B cell (primary cell): ENCODE results near the gene TAPBPL. TPM values are rescaled to one million over a fixed set of nuclear protein-coding genes. Genes with fewer than 3 reads are reported as not detected.

Source experiments
- ATAC-seq: fragments of 200-7000 bp; cut with Tn5 transposase; one replicate; pipeline ENCODE4 v1.10.0; 2021; ENCODE audit warnings: low read depth, mild to moderate bottlenecking, moderate number of reproducible peaks, moderate library complexity
- CTCF ChIA-PET: fragments of 350-600 bp; sonication (Branson Sonifier 250); formaldehyde crosslinking; loops from one replicate; lab custom pipeline; 2021; ENCODE audit warnings: antibody characterized with exemption, inconsistent platforms; lab: Charles Lee
- POLR2A ChIA-PET: fragments of 350-600 bp; sonication (Branson Sonifier 250); formaldehyde crosslinking; loops from one replicate; lab custom pipeline; 2021; ENCODE audit warnings: antibody characterized with exemption; lab: Charles Lee
- DNase-seq: peaks from one replicate; pipeline ENCODE4 v3.0.0; 2013
- H2AFZ ChIP-seq: 2 replicates; pipeline ENCODE4 v1.6.1; 2012; ENCODE audit warnings: mild to moderate bottlenecking, low read depth, low read length; ENCODE audit not compliant: insufficient read depth, poor library complexity, severe bottlenecking
- H3K27ac ChIP-seq, 2 donors: 1 replicate in 1 of 2; 2 replicates in 1 of 2; pipeline ENCODE4 v1.5.1; 2012 to 2013; ENCODE audit warnings: low read length in 2 of 2, mild to moderate bottlenecking in 2 of 2, moderate library complexity in 1 of 2
- H3K27me3 ChIP-seq, 4 experiments: fragments of 200-600 bp in 1 of 4; sonication (generic) in 1 of 4; replicated peaks in 1 of 4; 1 replicate in 2 of 4; 2 replicates in 2 of 4; pipeline versions ENCODE4 v1.6.1 to v1.7.0; 2013 to 2016; ENCODE audit warnings: low read length in 3 of 4, mild to moderate bottlenecking in 2 of 4, mixed read lengths in 1 of 4, moderate library complexity in 1 of 4; ENCODE audit not compliant: insufficient read depth in 4 of 4, control insufficient read depth in 3 of 4; ENCODE audit errors: control extremely low read depth in 1 of 4
- H3K36me3 ChIP-seq, 2 experiments: replicated peaks in 1 of 2; 1 replicate in 1 of 2; 2 replicates in 1 of 2; pipeline versions ENCODE4 v1.6.1 to v1.7.1; 2013; ENCODE audit warnings: low read length in 1 of 2; ENCODE audit not compliant: insufficient read depth in 2 of 2, control insufficient read depth in 1 of 2; ENCODE audit errors: control extremely low read depth in 1 of 2, extremely low read depth in 1 of 2
- H3K4me1 ChIP-seq, 2 donors: fragments of 200-600 bp in 1 of 2; sonication (generic) in 1 of 2; 1 replicate in 1 of 2; 2 replicates in 1 of 2; pipeline versions ENCODE4 v1.5.1 to v1.6.1; 2013 to 2017; ENCODE audit warnings: low read length in 2 of 2; ENCODE audit not compliant: control insufficient read depth in 2 of 2, insufficient read depth in 2 of 2
- H3K4me2 ChIP-seq: replicated peaks from 2 replicates; pipeline ENCODE3; 2012; ENCODE audit warnings: mild to moderate bottlenecking, low read depth, low read length; ENCODE audit not compliant: poor library complexity, severe bottlenecking
- H3K4me3 ChIP-seq, 5 experiments: fragments of 200-600 bp in 1 of 5; sonication (generic) in 1 of 5; 1 replicate in 3 of 5; 2 replicates in 2 of 5; pipeline versions ENCODE4 v1.5.1 to v1.7.0; 2011 to 2016; ENCODE audit warnings: low read length in 4 of 5, mild to moderate bottlenecking in 4 of 5, low read depth in 2 of 5, control low read depth in 1 of 5, moderate library complexity in 1 of 5; ENCODE audit not compliant: insufficient read depth in 1 of 5; ENCODE audit errors: control extremely low read depth in 1 of 5, extremely low read depth in 1 of 5
- H3K79me2 ChIP-seq: fragments of 200-600 bp; sonication (generic); one replicate; pipeline ENCODE4 v1.6.0; 2016; ENCODE audit warnings: low read length; ENCODE audit not compliant: control insufficient read depth, insufficient read depth
- H3K9ac ChIP-seq: fragments of 200-600 bp; sonication (generic); 2 replicates; pipeline ENCODE4 v1.6.1; 2017; ENCODE audit warnings: mild to moderate bottlenecking, low read length, moderate library complexity
- H3K9me3 ChIP-seq, 3 donors: one replicate each; pipeline versions ENCODE4 v1.6.1 to v1.7.1; 2013; ENCODE audit warnings: low read length in 2 of 3; ENCODE audit not compliant: control insufficient read depth in 2 of 3, insufficient read depth in 1 of 3; ENCODE audit errors: control extremely low read depth in 1 of 3
- H4K20me1 ChIP-seq: 2 replicates; pipeline ENCODE4 v1.6.0; 2012; ENCODE audit warnings: mild to moderate bottlenecking, low read length; ENCODE audit not compliant: insufficient read depth, control insufficient read depth, poor library complexity, severe bottlenecking
- H3K27ac Mint-ChIP-seq: one replicate; pipeline ENCODE4 v1.8.0; 2021; ENCODE audit warnings: mixed read lengths
- H3K27me3 Mint-ChIP-seq: one replicate; pipeline ENCODE4 v1.8.0; 2021; ENCODE audit warnings: mixed read lengths
- H3K4me1 Mint-ChIP-seq: one replicate; pipeline ENCODE4 v1.8.0; 2021; ENCODE audit warnings: mixed read lengths
- H3K4me3 Mint-ChIP-seq: one replicate; pipeline ENCODE4 v1.8.0; 2021; ENCODE audit warnings: mixed read lengths
- H3K9me3 Mint-ChIP-seq: one replicate; pipeline ENCODE4 v1.8.0; 2022; ENCODE audit warnings: mixed read lengths; ENCODE audit not compliant: insufficient read depth
- EZH2 ChIP-seq: IDR thresholded peaks from 2 replicates; pipeline ENCODE4 v1.6.1; 2012; ENCODE audit warnings: borderline replicate concordance, low read depth, mild to moderate bottlenecking, moderate library complexity, low read length; ENCODE audit not compliant: insufficient read depth, poor library complexity, severe bottlenecking
- WGBS: methylation state at CpG from one replicate; pipeline ENCODE4 v1.1.5; 2013; ENCODE audit warnings: missing lambda C conversion rate; ENCODE audit not compliant: insufficient coverage; 5-methylcytosine and 5-hydroxymethylcytosine counted together
- intact Hi-C: fragments of 100-400 bp; cut with micrococcal nuclease; formaldehyde crosslinking; loops from one replicate; pipeline ENCODE4 v1.10.0; 2022
- polyA plus RNA-seq: library from polyadenylated mRNA; depleted of rRNA; stranded (reverse); fragments of >200 nt; gene quantifications from 2 replicates; pipeline ENCODE4 v1.2.3, GENCODE V29; 2012
- total RNA-seq, 2 donors: library from RNA; stranded (reverse); fragments of 120-200 nt in 1 of 2; gene quantifications; 1 replicate in 1 of 2; 2 replicates in 1 of 2; pipeline versions ENCODE4 v1.2.3 to v1.2.4, GENCODE V29; 2013 to 2022
- TF ChIP-seq, protein P1 (sequence below): fragments of 200-600 bp; IDR thresholded peaks from one replicate; pipeline ENCODE4 v1.8.0; 2022; ENCODE audit warnings: antibody characterized with exemption, mild to moderate bottlenecking

The TAPBPL gene
- total and polyA plus RNA-seq, 2 donors (not counting 1 experiment from before 2014, with no cell fraction given) = 80.5 to 103 TPM

DNA sequence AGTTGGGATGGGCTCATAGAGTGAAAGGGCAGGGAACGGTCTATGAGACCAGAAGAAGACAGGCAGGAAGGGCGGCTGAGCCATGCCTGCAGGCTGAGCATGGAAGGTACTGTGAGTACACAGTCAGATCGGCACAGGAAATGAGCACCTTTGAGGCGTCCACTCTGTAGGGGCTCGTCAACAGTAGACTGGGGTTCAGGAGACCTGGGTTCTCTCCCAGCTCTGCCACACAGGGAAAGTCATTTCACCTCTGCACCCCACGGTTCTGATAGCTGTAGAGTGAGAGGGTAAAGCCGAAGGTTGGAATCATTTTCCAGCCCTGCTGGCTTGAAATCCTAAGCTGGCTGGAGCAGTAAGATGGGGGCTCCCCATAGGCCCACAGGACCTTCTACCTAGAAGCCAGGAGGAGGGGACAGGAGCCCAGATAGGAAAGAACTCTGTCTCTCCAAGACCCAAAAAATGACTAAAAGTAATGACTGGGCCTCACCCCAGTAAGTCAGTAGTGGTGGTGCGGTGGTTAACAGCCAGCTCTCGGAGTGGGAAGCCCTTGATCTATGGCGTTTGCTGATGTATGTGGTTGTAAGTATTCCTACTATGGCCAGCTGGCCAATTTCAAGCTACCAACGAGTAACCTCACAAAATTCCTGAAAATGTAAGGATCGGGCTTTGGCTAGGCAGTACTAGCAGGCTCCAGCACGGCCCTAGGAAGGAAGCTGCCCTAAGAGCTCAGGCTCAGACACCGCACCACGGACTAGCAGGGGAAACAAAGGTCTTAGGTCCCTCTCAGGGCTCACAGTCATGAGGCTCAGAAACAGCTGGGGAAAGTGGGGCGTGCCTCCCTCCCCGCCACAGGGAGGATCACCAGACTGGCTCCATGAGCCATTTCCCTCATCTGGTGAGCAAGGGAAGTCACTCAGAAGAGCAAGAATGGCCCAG lies 17.4 kb upstream of the TAPBPL start:
- H3K4me1 Mint-ChIP-seq = peaks cover 37% of the 10 kb centered on the region
- no peak overlapping the region for H3K4me3 Mint-ChIP-seq
- Histone ChIP-seq H3K79me2 (no peaks in the 10 kb centered on the region), H3K9ac (no peak overlapping the region), H3K36me3 (no peaks in the 10 kb centered on the region), H3K4me3 (peak overlapping the region in 1 of 5 experiments; percentile 25), H3K4me2 (peak overlapping the region; percentile 52), H4K20me1 (no peaks in the 10 kb centered on the region), H3K4me1 (peaks cover 25 to 42% of the 10 kb centered on the region in 2 donors), H2AFZ (no peak overlapping the region), H3K9me3 (no peaks in the 10 kb centered on the region), H3K27ac (no peak overlapping the region), H3K27me3 (no peaks in the 10 kb centered on the region)
- ATAC-seq (peak; percentile 19), DNase-seq (no peak)
- TF ChIP-seq, protein P1, sequence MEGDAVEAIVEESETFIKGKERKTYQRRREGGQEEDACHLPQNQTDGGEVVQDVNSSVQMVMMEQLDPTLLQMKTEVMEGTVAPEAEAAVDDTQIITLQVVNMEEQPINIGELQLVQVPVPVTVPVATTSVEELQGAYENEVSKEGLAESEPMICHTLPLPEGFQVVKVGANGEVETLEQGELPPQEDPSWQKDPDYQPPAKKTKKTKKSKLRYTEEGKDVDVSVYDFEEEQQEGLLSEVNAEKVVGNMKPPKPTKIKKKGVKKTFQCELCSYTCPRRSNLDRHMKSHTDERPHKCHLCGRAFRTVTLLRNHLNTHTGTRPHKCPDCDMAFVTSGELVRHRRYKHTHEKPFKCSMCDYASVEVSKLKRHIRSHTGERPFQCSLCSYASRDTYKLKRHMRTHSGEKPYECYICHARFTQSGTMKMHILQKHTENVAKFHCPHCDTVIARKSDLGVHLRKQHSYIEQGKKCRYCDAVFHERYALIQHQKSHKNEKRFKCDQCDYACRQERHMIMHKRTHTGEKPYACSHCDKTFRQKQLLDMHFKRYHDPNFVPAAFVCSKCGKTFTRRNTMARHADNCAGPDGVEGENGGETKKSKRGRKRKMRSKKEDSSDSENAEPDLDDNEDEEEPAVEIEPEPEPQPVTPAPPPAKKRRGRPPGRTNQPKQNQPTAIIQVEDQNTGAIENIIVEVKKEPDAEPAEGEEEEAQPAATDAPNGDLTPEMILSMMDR = no peak
- no peak for TF ChIP-seq EZH2
- intact Hi-C loops = no loop called here
- peak overlapping the region; percentile 65 for H3K27ac Mint-ChIP-seq
- no peaks in the 10 kb centered on the region for H3K27me3 Mint-ChIP-seq
- WGBS = 93% methylated on average over 10 of the region's 17 CpGs
- ChIA-PET CTCF (interaction anchor here (0.8 to 3.3 kb wide), 8 partner anchors 11 to 103 kb away, joined by 3 to 17 read pairs (median 4); partner anchors contain the start of genes TAPBPL and VAMP1), POLR2A (interaction anchor here (0.7 to 4.0 kb wide), 5 partner anchors 9 to 101 kb away, joined by 3 to 21 read pairs (median 5); partner anchors contain the start of genes CD27 and VAMP1)
- no peaks in the 10 kb centered on the region for H3K9me3 Mint-ChIP-seq
